AG09309 (cell line): ENCODE data around the gene DEPDC7.

Experiments used
- DNase-seq: peaks from one replicate; pipeline ENCODE4 v3.0.0-alpha.2; 2010; ENCODE audit warnings: low read depth
- H3K4me3 ChIP-seq: 2 replicates; pipeline ENCODE4 v1.5.1; 2011; ENCODE audit warnings: mild to moderate bottlenecking, low read depth, low read length, moderate library complexity; ENCODE audit not compliant: control insufficient read depth
- TF ChIP-seq, protein P1 (sequence below): IDR thresholded peaks from 2 replicates; pipeline ENCODE4 v1.5.1; 2011; ENCODE audit warnings: mild to moderate bottlenecking, low read depth, low read length, inconsistent platforms; ENCODE audit not compliant: insufficient read depth, control insufficient read depth; ENCODE audit errors: missing control alignments

Gene DEPDC7

DNA sequence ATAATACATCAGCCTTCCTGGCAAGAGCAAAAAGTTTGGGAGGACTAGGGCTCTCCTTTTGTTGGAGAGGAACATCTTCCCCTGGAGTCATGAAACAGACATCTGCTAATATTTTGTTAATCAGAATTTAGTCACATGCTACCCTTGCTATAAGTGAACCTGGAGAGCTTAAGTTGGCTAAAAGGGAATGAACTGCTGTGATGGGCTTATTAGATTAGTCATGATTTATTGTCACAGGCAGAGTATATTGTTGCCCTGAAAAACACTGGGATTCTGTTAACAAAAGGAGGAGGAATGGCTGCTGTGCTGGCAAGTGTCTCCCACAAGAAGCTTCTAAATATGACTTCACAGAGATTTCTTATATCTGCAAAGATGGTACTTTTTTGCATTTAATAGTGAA, 39.7 kb downstream of the DEPDC7 start:
- no peak for DNase-seq
- H3K4me3 ChIP-seq, result no peak overlapping the region
- TF ChIP-seq, protein P1, sequence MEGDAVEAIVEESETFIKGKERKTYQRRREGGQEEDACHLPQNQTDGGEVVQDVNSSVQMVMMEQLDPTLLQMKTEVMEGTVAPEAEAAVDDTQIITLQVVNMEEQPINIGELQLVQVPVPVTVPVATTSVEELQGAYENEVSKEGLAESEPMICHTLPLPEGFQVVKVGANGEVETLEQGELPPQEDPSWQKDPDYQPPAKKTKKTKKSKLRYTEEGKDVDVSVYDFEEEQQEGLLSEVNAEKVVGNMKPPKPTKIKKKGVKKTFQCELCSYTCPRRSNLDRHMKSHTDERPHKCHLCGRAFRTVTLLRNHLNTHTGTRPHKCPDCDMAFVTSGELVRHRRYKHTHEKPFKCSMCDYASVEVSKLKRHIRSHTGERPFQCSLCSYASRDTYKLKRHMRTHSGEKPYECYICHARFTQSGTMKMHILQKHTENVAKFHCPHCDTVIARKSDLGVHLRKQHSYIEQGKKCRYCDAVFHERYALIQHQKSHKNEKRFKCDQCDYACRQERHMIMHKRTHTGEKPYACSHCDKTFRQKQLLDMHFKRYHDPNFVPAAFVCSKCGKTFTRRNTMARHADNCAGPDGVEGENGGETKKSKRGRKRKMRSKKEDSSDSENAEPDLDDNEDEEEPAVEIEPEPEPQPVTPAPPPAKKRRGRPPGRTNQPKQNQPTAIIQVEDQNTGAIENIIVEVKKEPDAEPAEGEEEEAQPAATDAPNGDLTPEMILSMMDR, result no peak

DNA sequence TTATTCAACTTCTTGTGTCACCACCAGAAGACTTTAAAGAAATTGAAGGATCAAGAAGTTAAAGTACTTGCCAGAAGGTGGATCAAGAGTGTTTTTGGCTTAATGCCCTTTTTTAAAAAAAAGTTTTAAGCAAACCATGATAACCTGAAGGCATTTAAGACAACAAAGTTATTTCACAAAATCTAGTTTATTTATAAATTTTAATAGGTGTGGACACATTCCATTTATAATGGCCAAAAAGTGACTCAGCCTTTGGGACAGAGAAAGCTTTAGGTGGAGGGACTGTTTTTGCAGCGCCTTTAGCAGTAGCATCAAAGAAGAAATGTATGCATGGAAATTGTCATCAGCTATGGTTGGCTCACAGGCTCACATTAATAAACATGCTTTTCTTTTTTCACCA, 41.6 kb downstream of the DEPDC7 start:
- no peak overlapping the region for H3K4me3 ChIP-seq
- TF ChIP-seq, protein P1, result no peak
- no peak for DNase-seq

DNA sequence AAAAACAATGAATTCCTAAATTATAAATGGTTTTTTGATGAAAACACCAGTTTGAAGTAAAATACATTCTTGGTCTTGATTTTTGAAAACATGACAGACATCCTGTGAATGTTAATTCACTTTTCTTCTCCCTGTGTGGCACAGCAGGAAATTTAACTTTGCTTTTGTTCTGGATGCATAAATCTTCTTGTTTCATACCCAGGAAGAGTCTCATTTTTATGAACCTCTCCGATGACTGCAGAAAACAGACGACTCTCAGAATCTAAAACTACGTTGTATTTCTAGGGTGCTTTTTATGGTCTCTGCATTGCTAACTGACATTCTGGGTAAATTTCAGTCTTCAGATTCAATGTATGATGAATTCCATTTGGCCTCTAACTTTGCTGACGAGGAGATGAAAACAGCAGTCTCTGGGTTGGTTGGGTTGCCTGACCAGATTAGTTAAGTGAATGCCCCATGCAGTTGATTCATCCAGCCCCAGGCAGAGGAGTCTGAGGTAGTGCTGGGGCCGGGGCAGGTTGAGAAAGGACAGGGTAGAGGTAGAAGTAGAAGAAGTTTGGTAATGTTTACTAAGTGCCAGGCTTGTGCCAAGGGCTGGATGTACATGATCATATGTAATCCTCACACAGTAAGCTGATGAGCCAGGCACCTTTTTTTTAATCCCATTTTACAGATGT, 43.8 kb downstream of the DEPDC7 start:
- DNase-seq, result no peak
- no peak overlapping the region for H3K4me3 ChIP-seq
- TF ChIP-seq, protein P1, result no peak

DNA sequence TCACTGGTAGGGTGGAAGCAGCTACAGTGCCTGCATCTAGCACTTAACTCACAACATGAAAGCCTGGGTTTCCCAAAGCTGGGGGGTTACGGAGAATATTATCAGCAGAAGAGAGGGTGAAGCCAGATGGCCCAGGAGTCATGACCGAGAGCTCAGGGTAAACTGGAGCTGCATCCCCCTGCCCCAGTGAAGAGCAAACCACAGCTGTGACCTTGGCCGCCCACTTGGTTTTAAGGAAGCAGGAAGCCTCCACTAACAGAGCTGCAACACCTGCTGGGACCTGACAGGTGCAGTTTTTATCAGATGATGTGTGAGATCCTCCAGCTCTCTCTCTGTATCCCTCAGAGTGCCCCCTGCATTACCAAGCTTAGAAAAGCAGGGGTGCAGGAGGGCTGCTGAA, 44.6 kb downstream of the DEPDC7 start:
- TF ChIP-seq, protein P1, result no peak
- no peak for DNase-seq

DNA sequence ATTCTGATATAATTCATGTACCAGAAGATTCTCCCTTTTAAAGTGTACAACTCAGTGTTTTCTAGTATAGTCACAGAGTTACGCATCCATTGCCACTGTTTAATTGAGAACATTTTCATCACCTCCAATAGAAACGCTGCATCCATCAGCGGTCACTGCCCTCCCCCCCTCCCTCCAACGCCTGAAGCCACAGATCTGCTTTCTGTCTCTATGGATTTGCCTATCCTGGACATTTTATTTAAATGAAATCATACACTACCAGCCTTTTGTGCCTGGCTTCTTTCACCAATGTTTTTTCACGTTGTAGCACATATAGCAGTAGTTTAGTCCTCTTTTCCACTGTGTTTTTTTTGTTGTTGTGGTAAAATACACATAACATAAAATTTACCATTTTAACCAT, 46.5 kb downstream of the DEPDC7 start:
- TF ChIP-seq, protein P1, result no peak
- H3K4me3 ChIP-seq, result no peak overlapping the region
- DNase-seq, result no peak

More for the DNA sequence above, 44.6 kb downstream of the DEPDC7 start:
- no peak overlapping the region for H3K4me3 ChIP-seq

DNA sequence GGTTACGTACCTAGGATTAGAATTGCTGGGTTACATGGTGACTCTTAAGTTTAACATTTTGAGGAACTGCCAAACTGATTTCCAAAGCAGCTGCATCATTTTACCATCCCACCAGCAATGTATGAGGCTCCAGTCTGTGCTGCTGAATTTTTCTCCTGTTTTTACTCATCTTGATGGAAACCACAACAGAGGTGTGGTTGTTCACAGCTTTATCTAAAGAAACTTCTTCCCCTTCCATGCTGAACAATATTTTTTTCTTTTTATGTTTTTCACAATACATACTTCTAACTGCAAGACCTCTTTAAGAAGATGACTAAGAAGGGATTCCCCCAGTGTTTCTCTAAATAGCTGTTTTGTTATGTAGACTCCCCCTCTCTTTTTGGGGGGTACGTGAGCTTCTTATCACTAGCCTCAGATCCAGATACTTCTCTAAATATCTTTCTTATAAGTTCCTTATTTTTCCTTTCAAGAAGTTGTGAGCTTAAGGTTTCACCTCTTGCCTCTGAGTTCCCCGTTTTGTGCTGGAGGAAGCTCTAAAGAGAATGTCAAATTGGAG, 47.7 kb downstream of the DEPDC7 start:
- TF ChIP-seq, protein P1, result no peak
- no peak overlapping the region for H3K4me3 ChIP-seq
- DNase-seq, result no peak
